Kidney tubule cell (primary cell): ENCODE data around the gene LLCFC1.

Experiments
- DNase-seq: peaks from one replicate; pipeline ENCODE4 v3.0.0-alpha.2; 2018; ENCODE audit warnings: low spot score

LLCFC1 gene

DNA sequence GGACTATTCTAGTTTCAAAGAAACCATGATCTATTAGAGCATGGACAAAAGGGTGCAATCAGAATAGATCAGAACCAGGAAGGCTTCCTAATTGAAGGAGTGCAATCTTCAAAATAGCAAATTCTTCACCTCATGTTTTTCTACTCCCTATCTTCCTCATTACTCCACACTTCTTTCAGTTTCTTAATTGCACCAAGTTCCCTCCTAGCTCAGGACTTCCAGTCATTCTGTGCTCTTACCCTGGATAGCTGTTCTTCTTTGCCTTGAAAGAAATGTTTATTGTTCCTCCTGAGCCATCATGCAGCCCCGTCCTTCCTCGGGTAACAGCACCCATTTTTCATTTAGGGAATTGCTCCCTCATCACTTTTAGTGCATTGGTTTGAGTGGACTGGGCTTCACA is 28.8 kb upstream of the LLCFC1 start:
- no peak for DNase-seq

DNA sequence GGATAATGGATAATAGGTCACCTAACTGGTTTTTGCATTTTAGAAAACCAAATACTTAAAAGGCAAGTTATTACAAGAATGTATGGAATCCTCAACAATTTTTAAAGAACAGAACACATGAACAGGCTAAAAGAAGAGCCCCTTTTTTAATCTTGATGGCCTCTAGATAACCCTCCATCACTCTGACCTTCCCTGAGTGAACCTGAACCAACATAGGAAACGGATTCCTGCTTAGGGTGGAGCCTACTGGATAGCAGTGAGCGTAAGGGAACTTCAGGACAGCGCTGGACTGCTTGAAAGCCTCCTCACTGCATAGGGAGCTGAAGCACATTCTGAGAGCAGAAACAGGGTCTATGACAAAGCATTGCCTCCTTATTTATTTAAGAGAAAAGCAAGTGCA is 26.2 kb upstream of the LLCFC1 start:
- no peak for DNase-seq

DNA sequence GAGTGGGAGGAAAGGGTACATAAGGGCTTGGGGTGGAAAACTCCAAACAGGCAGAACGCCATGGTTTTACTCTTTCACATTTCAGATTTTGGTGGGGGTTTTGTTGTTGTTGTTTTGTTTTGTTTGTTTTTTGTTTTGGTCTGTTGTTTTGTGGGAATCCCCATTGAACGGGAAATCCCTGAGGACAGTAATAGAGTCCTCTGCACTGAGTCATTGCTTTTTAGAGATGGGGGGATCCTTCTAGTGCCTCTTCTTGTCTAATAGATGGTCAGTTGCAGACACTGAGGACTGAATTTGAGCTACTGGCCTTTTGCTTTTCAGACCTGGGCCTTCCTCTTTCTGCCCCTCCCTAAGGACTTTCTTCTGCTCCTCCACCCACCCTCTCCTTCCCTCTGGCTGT is 25.7 kb upstream of the LLCFC1 start:
- DNase-seq = no peak

DNA sequence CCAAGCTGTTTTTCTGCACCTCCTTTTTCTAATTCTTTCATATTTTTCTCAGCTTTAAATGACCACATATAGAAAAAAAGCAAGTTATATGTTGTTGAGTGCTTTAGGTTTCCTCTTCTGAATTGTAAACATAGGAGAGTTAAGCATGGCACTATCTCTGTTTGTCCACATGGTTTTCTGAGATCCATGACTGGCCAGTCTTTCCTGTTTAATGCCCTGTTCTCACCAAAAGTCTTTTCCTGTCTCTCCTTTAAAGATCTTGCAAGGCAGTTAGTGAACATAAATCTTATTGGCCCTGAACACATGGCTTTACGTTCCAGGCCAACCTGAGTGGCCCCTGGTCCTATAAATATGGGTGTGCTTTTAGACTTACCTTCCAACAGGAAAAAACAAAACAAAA is 25.2 kb upstream of the LLCFC1 start:
- no peak for DNase-seq

- no peak for DNase-seq
Measured at GRCh38 chr7:142915315-142915714, 24.0 kb upstream of the LLCFC1 start.

- DNase-seq = peak; percentile 58
Measured at GRCh38 chr7:142916508-142916907, 22.8 kb upstream of the LLCFC1 start.

GRCh38 chr7:142917447-142917846 is 21.8 kb upstream of the LLCFC1 start:
- DNase-seq = no peak

- DNase-seq = no peak
Measured at GRCh38 chr7:142918901-142919300, 20.4 kb upstream of the LLCFC1 start.

DNA sequence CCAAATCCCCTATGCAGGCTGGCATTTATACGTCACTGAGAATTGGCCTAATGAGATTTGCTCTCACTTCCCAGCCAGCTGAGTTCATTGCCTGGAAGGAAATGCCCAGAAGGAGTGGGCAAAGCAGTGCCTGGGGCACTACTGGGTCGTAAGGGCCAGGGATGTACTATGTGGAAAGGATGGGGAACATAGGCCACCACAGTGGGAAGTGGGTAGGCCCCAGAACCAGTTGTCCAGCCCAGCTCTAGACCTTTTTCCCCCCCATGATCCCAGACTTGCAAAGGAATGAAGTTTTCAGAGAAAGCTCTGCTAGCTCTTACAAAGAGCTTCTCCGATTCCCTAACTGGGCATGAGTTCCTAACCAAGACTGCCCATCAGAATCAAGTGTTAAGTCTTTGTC is 19.6 kb upstream of the LLCFC1 start:
- DNase-seq = no peak

DNA sequence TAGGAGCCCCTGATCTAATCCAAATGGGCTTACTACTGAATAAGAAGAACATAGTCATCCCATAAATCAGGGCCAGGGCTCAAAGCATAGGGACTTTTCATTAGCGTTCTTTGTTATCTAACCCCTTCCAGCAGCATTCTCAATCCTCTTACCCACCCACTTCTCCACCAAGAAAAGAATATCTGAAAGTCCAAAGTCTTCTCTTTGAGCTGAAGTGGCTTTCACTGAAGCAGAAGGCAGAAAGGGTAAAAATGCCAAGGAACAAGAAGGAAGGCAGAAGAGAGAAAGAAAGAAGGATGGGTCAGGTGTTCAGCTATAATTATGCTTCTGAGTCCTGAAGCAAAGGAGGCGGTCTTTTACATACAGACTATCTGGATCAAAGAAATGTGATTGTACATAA is 15.9 kb upstream of the LLCFC1 start:
- no peak for DNase-seq

DNA sequence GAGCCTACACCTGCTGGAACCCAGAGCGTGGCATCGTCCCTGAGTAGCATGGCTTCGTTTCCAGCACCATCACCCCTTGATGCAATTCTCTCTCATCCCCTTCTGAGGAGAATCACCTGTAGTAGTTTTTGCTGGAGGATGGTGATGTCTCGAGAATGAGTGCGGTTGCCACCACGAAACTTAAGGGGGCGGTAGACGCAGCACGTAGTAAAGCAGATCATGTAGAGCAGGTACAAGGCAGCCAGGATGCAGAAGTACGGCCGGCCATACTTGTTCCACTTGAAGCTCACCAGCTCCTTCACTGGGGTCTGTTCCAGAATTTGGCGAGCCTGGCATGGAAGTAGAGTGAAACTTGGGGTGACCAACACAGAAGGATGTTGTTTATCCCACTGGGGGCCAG is 13.9 kb upstream of the LLCFC1 start:
- no peak for DNase-seq

- no peak for DNase-seq
Measured at GRCh38 chr7:142927085-142927745, 12.1 kb upstream of the LLCFC1 start.

DNA sequence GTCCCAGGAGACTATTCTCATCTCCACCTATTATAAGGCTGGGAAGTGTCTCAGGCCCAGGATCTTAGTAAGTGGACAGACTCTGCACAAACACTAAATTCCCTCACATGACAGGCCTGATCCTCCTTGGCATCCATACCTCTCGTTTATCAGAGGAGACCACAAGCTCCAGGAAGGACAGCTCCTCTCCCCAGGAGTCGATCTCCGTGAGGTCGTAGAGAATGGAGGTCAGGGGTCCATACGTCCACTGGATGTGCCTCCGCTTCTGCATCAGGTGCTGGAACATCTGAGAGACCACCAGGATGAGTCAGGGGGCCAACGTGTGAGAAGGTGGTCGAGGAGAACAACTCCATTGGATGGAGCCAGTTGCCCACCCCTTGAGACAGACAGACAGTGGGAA is 11.3 kb upstream of the LLCFC1 start:
- DNase-seq = no peak

DNA sequence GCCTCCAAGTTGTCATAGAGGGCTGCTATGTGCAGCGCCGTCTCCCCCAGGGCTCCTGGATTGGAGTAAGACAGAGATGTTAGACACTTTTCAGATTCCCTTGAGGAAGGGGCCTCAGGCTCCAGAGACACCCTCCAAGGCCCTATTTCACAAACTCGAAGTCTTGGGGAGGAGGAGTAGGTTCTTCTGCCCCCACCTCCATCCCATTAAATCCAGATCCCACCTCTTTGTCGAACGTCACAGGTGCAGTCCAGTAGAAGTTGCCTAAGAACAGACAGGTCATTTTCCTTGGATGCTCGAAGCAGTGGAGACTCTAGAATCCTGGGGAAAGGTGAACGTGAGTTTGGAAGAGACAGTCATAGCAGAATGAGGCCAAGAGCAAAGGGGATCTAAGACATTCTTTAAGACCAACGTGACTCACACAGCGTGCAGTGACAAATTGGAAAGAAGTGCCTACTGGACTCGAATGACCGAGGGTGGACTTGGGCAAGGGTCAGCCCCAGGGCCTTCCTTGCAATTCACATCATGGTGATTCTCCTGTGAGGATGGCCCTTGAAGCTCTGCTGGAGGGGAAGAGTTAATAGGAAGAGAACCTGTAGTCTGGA is 9.1 kb upstream of the LLCFC1 start:
- no peak for DNase-seq

DNA sequence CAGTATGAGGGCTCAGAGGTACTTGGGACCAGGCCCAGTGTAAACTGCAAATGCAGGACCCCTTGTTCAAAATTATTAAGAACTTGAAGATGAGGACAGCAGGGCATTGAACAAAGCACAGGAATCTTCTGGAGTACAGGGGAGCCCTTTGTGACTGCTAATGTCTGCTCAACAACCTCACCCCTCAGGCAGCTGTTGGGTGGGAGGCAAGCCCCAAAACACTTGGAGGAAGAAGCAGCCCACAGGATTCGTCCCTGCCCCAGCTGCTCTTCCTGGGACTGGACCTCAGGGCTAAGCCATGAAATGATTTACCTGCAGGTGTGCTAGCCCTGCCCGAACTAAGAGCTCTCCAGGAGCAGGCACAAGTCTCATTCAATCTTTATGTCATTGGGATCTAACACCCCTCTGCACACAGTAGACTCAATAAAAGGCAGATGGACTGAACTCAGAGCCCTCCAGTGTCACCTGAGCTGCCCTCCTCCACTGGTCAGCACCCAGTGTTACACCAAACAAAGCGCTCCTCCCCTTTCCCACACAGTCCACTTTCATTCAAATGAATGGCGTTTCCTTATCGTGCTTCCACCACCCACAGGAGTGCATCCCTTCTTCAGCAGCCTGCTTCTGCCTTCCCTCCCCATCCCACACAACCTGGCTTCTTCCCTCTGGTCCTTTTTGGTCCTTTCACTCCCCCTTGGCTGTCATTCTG is 6.7 kb upstream of the LLCFC1 start:
- no peak for DNase-seq

- no peak for DNase-seq
Measured at GRCh38 chr7:142933092-142933475, 6.2 kb upstream of the LLCFC1 start.

GRCh38 chr7:142933624-142934023 is 5.7 kb upstream of the LLCFC1 start, which contains the start of gene TRPV5:
Gene TRPV5 (minus strand): TSS chr7:142933746. CDS start chr7:142933459, 287 bp downstream.
- no peak for DNase-seq

DNA sequence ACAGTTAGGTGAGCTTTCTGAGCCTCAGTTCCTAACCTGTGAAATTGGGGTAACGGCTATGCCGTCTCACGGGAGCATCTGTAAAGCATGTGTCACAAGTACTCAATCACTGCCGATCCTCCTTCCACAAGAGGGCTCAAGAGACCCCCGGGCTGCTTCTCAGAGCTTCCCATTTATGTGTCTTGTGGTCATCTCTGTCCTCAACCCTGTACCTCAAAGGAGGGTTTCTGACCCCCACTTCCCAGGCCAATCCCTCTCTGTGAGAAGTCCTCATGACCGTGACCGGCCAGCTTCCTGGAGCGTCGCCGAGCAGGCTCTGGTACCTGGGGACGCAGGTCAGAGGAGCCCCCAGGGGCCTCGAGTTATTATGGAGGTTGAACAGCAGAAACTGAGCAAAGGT is 5.2 kb upstream of the LLCFC1 start:
- no peak for DNase-seq

- DNase-seq = no peak
Measured at GRCh38 chr7:142935941-142936565, 3.2 kb upstream of the LLCFC1 start.

GRCh38 chr7:142938611-142939010 is 673 bp upstream of the LLCFC1 start:
- DNase-seq = no peak

GRCh38 chr7:142940966-142941535 is 1.8 kb downstream of the LLCFC1 start:
- DNase-seq = no peak

DNA sequence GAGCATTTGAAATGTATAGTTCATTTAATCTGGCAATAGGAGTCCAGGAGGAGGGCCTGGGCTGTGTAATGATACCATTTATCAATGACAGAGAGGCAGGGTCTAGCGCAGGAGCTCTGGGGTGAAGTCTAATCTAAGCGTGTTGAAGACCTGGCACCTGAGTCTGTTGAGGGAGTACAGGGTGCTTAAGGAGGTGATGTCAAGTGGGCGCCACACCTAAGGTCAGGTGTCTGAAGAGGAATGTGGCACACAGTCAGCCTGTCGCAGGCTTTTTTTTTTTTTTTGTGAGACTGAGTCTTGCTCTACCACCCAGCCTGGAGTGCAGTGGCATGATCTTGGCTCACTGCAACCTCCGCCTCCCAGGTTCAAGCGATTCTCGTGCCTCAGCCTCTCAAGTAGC is 2.3 kb downstream of the LLCFC1 start:
- DNase-seq = no peak

DNA sequence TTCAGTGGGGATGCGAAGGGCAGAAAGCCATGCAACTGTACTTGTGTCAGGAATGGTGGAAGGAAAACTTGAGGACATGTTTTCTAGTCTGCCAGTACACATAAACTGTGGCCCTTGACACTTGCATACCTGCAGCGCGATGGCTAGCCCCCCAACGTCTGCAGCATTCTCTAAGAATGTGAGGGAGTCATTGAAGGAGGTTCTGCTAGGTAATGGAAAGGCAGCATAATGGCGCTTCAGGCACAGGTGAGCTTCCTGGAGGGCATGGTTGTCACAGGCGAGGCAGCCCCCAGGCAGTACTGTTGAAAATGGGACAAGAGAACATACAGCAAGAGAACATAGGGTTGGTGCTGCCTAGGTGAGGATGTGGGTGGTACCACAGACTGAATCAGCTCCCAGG is 3.5 kb downstream of the LLCFC1 start:
- DNase-seq = no peak
